Loucy (cell line): ENCODE results near the gene CHPF.

Experiments
- CTCF ChIP-seq: fragments of 200-600 bp; sonication (generic); conservative IDR thresholded peaks from 2 replicates; pipeline ENCODE4 v1.5.1; 2014; ENCODE audit warnings: mild to moderate bottlenecking, antibody characterized with exemption, low read length
- EZH2phosphoT487 ChIP-seq: fragments of 200-600 bp; IDR thresholded peaks from 2 replicates; pipeline ENCODE4 v1.6.1; 2018; ENCODE audit warnings: antibody characterized with exemption, mild to moderate bottlenecking, moderate library complexity, borderline replicate concordance

GRCh38 chr2:219578811-219579613 is 35.4 kb upstream of the CHPF start:
- TF ChIP-seq CTCF (no peak), EZH2phosphoT487 (no peak)
